MM.1S (cell line): ENCODE measurements around the gene NRG2.

Experiments
- DNase-seq: peaks from one replicate; pipeline ENCODE4 v3.0.0-alpha.2; 2015
- H2AFZ ChIP-seq: fragments of 300-600 bp; sonication (generic); 2 replicates; pipeline ENCODE4 v1.6.0; 2016; ENCODE audit warnings: antibody characterized with exemption, low read length
- H3F3A ChIP-seq: fragments of 300-600 bp; sonication (generic); 2 replicates; pipeline ENCODE4 v1.6.1; 2016; ENCODE audit warnings: mild to moderate bottlenecking, antibody characterized with exemption, low read length, moderate library complexity, mixed read lengths; ENCODE audit not compliant: insufficient read depth
- H3K27ac ChIP-seq: fragments of 300-600 bp; sonication (generic); 2 replicates; pipeline ENCODE4 v1.5.1; 2016; ENCODE audit warnings: mild to moderate bottlenecking, low read length
- H3K27me3 ChIP-seq: fragments of 300-600 bp; sonication (generic); replicated peaks from 2 replicates; pipeline ENCODE4 v1.6.0; 2016; ENCODE audit warnings: low read length; ENCODE audit not compliant: insufficient read depth
- H3K36me3 ChIP-seq: fragments of 300-600 bp; sonication (generic); replicated peaks from 2 replicates; pipeline ENCODE4 v1.6.1; 2016; ENCODE audit warnings: mild to moderate bottlenecking, low read length, mixed read lengths; ENCODE audit not compliant: insufficient read depth
- H3K4me1 ChIP-seq: fragments of 300-600 bp; sonication (generic); 2 replicates; pipeline ENCODE4 v1.6.1; 2016; ENCODE audit warnings: low read length, mixed read lengths
- H3K4me2 ChIP-seq: fragments of 300-600 bp; sonication (generic); 2 replicates; pipeline ENCODE4 v1.6.0; 2016; ENCODE audit warnings: low read depth, low read length
- H3K4me3 ChIP-seq: fragments of 300-600 bp; sonication (generic); 2 replicates; pipeline ENCODE4 v1.5.1; 2016; ENCODE audit warnings: low read length, mixed read lengths
- H3K79me2 ChIP-seq: fragments of 300-600 bp; sonication (generic); 2 replicates; pipeline ENCODE4 v1.6.1; 2016; ENCODE audit warnings: mixed run types, low read length, mixed read lengths
- H3K9ac ChIP-seq: fragments of 300-600 bp; sonication (generic); 2 replicates; pipeline ENCODE4 v1.6.1; 2016; ENCODE audit warnings: low read length, mixed read lengths
- H3K9me2 ChIP-seq: fragments of 300-600 bp; sonication (generic); replicated peaks from 2 replicates; pipeline ENCODE4 v1.6.1; 2016; ENCODE audit warnings: mild to moderate bottlenecking, low read length, mixed read lengths; ENCODE audit not compliant: insufficient read depth
- H3K9me3 ChIP-seq: fragments of 300-600 bp; sonication (generic); replicated peaks from 2 replicates; pipeline ENCODE4 v1.6.1; 2016; ENCODE audit warnings: mild to moderate bottlenecking, low read length, mixed read lengths; ENCODE audit not compliant: insufficient read depth
- H4K20me1 ChIP-seq: fragments of 300-600 bp; sonication (generic); 2 replicates; pipeline ENCODE4 v1.6.1; 2016; ENCODE audit warnings: mild to moderate bottlenecking, low read length, moderate library complexity, mixed read lengths; ENCODE audit not compliant: insufficient read depth
- CTCF ChIP-seq: fragments of 300-600 bp; sonication (generic); IDR thresholded peaks from 2 replicates; pipeline ENCODE4 v1.5.1; 2016; ENCODE audit warnings: antibody characterized with exemption, low read length, mixed read lengths
- EZH2 ChIP-seq: fragments of 300-600 bp; sonication (generic); optimal IDR thresholded peaks from 2 replicates; pipeline ENCODE3; 2017; ENCODE audit warnings: low read depth, mild to moderate bottlenecking, antibody characterized with exemption, low read length, mixed read lengths
- EZH2phosphoT487 ChIP-seq: fragments of 300-600 bp; sonication (generic); IDR thresholded peaks from 2 replicates; pipeline ENCODE4 v1.6.1; 2018; ENCODE audit warnings: antibody characterized with exemption, low read length

NRG2 gene

GRCh38 chr5:140004174-140004573 is 38.9 kb downstream of the NRG2 start:
- TF ChIP-seq CTCF (no peak), EZH2 (no peak), EZH2phosphoT487 (no peak)
- no peak overlapping the region for H3K9ac ChIP-seq
- H3K9me3 ChIP-seq = no peaks in the 10 kb centered on the region
- H3K4me3 ChIP-seq = no peak overlapping the region
- no peaks in the 10 kb centered on the region for H4K20me1 ChIP-seq
- no peaks in the 10 kb centered on the region for H3K4me1 ChIP-seq
- H3K36me3 ChIP-seq = no peaks in the 10 kb centered on the region
- no peaks in the 10 kb centered on the region for H3F3A ChIP-seq
- no peak overlapping the region for H2AFZ ChIP-seq
- no peak for DNase-seq
- no peak overlapping the region for H3K27ac ChIP-seq
- no peak overlapping the region for H3K4me2 ChIP-seq
- H3K9me2 ChIP-seq = no peaks in the 10 kb centered on the region
- no peaks in the 10 kb centered on the region for H3K27me3 ChIP-seq
- H3K79me2 ChIP-seq = no peaks in the 10 kb centered on the region

GRCh38 chr5:140003519-140003918 is 39.6 kb downstream of the NRG2 start:
- no peak overlapping the region for H3K27ac ChIP-seq
- no peaks in the 10 kb centered on the region for H3K79me2 ChIP-seq
- H3K9ac ChIP-seq = no peak overlapping the region
- no peak for TF ChIP-seq EZH2
- TF ChIP-seq CTCF = no peak
- TF ChIP-seq EZH2phosphoT487 = no peak
- no peak for DNase-seq
- H3K4me1 ChIP-seq = no peaks in the 10 kb centered on the region
- no peaks in the 10 kb centered on the region for H3K9me3 ChIP-seq
- no peaks in the 10 kb centered on the region for H3K27me3 ChIP-seq
- H4K20me1 ChIP-seq = no peaks in the 10 kb centered on the region
- H3K9me2 ChIP-seq = no peaks in the 10 kb centered on the region
- no peaks in the 10 kb centered on the region for H3K36me3 ChIP-seq
- H2AFZ ChIP-seq = no peak overlapping the region
- no peaks in the 10 kb centered on the region for H3F3A ChIP-seq
- H3K4me2 ChIP-seq = no peak overlapping the region
- no peak overlapping the region for H3K4me3 ChIP-seq

- H3F3A ChIP-seq = no peaks in the 10 kb centered on the region
- no peaks in the 10 kb centered on the region for H3K4me1 ChIP-seq
- H3K36me3 ChIP-seq = no peaks in the 10 kb centered on the region
- TF ChIP-seq EZH2 (no peak), CTCF (no peak), EZH2phosphoT487 (no peak)
- no peak overlapping the region for H2AFZ ChIP-seq
- H3K79me2 ChIP-seq = no peaks in the 10 kb centered on the region
- no peaks in the 10 kb centered on the region for H3K9me2 ChIP-seq
- no peak overlapping the region for H3K4me2 ChIP-seq
- H4K20me1 ChIP-seq = no peaks in the 10 kb centered on the region
- no peaks in the 10 kb centered on the region for H3K9me3 ChIP-seq
- H3K27me3 ChIP-seq = no peaks in the 10 kb centered on the region
- no peak overlapping the region for H3K27ac ChIP-seq
- H3K4me3 ChIP-seq = no peak overlapping the region
- DNase-seq = no peak
- H3K9ac ChIP-seq = no peak overlapping the region
These were observed 42.8 kb downstream of the NRG2 start for GRCh38 chr5:140000332-140000731.

DNA sequence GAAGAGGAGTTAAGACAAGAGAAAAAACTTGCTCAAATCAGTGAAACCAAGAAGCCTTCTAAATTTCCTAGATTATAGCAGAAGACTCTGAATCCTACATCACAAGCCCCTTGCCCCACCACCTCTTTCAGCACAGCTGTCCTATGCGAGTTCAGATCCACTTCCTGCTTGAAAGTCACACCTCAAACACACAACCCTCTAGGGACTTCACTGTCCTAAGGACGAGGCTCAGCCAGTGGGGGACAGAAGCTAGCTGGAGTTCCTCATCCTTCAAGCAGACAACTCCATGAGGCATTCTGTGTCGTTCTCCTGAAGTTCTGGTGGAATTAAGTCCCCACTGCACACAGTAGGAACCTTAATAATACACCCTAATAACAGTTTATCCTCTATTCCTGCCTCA is 44.3 kb downstream of the NRG2 start:
- no peak overlapping the region for H3K9ac ChIP-seq
- H3F3A ChIP-seq = no peaks in the 10 kb centered on the region
- no peaks in the 10 kb centered on the region for H3K9me3 ChIP-seq
- no peaks in the 10 kb centered on the region for H4K20me1 ChIP-seq
- no peak overlapping the region for H3K4me2 ChIP-seq
- no peaks in the 10 kb centered on the region for H3K79me2 ChIP-seq
- no peaks in the 10 kb centered on the region for H3K27me3 ChIP-seq
- H3K4me1 ChIP-seq = no peaks in the 10 kb centered on the region
- no peak for DNase-seq
- no peak overlapping the region for H3K27ac ChIP-seq
- TF ChIP-seq EZH2phosphoT487 = no peak
- TF ChIP-seq EZH2 = no peak
- TF ChIP-seq CTCF = no peak
- no peak overlapping the region for H3K4me3 ChIP-seq
- H3K9me2 ChIP-seq = no peaks in the 10 kb centered on the region
- no peak overlapping the region for H2AFZ ChIP-seq
- no peaks in the 10 kb centered on the region for H3K36me3 ChIP-seq
